Lung (tissue), 12 donors: ENCODE measurements around the gene TFAP2A. TPM values are rescaled to one million over a fixed set of nuclear protein-coding genes. Genes with fewer than 3 reads are reported as not detected.

Experiments
- ATAC-seq: fragments of 200-7000 bp; cut with Tn5 transposase; one replicate; pipeline ENCODE4 v1.9.1; 2020; ENCODE audit warnings: moderate number of reproducible peaks; ENCODE audit not compliant: insufficient read depth, low FRiP score
- DNase-seq, 3 donors: peaks; one replicate each; pipeline ENCODE4 v3.0.0-alpha.2; 2013 to 2017
- H3K27ac ChIP-seq, 2 donors: one replicate each; pipeline ENCODE4 v1.5.1; 2013; ENCODE audit warnings: mild to moderate bottlenecking in 2 of 2, moderate library complexity in 2 of 2, control low read depth in 1 of 2, inconsistent platforms in 1 of 2, low read depth in 1 of 2, low read length in 1 of 2
- H3K27me3 ChIP-seq, 3 donors: one replicate each; pipeline ENCODE4 v1.5.1; 2013; ENCODE audit warnings: low read length in 2 of 3; ENCODE audit not compliant: control insufficient read depth in 3 of 3, insufficient read depth in 3 of 3
- H3K36me3 ChIP-seq, 4 donors: one replicate each; pipeline ENCODE4 v1.5.1; 2013; ENCODE audit warnings: low read length in 4 of 4, mild to moderate bottlenecking in 1 of 4, moderate library complexity in 1 of 4; ENCODE audit not compliant: control insufficient read depth in 4 of 4, insufficient read depth in 4 of 4
- H3K4me1 ChIP-seq, 5 donors: one replicate each; pipeline ENCODE4 v1.5.1; 2013; ENCODE audit warnings: low read length in 5 of 5, mild to moderate bottlenecking in 2 of 5, moderate library complexity in 1 of 5; ENCODE audit not compliant: control insufficient read depth in 5 of 5, insufficient read depth in 5 of 5
- H3K4me3 ChIP-seq: one replicate; pipeline ENCODE4 v1.5.1; 2013; ENCODE audit warnings: mild to moderate bottlenecking, control low read depth, moderate library complexity
- H3K9ac ChIP-seq, 2 donors: one replicate each; pipeline ENCODE4 v1.5.1; 2013; ENCODE audit warnings: low read length in 2 of 2, control low read depth in 1 of 2; ENCODE audit not compliant: insufficient read depth in 1 of 2
- H3K9me3 ChIP-seq, 4 donors: one replicate each; pipeline ENCODE4 v1.5.1; 2013; ENCODE audit warnings: low read length in 3 of 4, mild to moderate bottlenecking in 1 of 4, moderate library complexity in 1 of 4; ENCODE audit not compliant: control insufficient read depth in 4 of 4, insufficient read depth in 3 of 4
- WGBS, 2 donors: extraction: QIAGEN DNeasy Blood & Tissue Kit; methylation state at CpG; one replicate each; pipeline ENCODE4 v1.1.7; 2013; 5-methylcytosine and 5-hydroxymethylcytosine counted together
- polyA plus RNA-seq, 2 donors: library from polyadenylated mRNA; stranded (reverse); fragments of 200-250 nt; gene quantifications; one replicate each; pipeline ENCODE4 v1.2.1, GENCODE V29; 2013
- total RNA-seq, 2 donors: library from RNA; depleted of rRNA in 1 of 2; stranded (reverse); fragments of >200 nt in 1 of 2; gene quantifications; one replicate each; pipeline ENCODE4 v1.2.1, GENCODE V29; 2014 to 2021
- TF ChIP-seq, protein P1 (sequence below): IDR thresholded peaks from 2 replicates; pipeline ENCODE4 v1.5.1; 2012; ENCODE audit warnings: mild to moderate bottlenecking; ENCODE audit errors: control extremely low read depth, extremely low read depth
- donor health status: control.
- donor health status: control.
- donor health status: Bipolar disorder and iron deficiency.
- donor health status: healthy.
- donor health status: DM: yes; HTN: yes; CAD: no.

The TFAP2A gene
- total and polyA plus RNA-seq, 4 donors = 0.14 to 2.7 (median 0.64) TPM

DNA sequence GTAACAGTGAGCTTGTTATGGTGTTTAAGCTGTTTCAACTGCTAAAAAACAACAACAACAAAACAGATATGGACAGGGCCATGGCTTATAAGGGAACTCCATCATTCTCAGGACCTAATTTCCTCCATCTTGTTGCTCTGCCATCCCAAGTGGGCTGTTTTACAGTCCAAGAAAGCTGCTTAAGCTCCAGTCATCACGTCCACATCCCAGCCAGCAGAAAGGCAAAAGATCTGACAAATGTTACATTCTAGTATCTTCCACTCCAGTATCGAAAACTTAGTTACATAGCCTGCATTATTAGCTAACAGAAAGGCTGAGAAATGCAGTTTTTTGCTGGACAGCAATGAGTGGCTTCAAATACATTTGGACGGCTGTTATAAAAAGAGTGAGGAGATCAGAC is 23.0 kb upstream of the TFAP2A start:
- TF ChIP-seq, protein P1, sequence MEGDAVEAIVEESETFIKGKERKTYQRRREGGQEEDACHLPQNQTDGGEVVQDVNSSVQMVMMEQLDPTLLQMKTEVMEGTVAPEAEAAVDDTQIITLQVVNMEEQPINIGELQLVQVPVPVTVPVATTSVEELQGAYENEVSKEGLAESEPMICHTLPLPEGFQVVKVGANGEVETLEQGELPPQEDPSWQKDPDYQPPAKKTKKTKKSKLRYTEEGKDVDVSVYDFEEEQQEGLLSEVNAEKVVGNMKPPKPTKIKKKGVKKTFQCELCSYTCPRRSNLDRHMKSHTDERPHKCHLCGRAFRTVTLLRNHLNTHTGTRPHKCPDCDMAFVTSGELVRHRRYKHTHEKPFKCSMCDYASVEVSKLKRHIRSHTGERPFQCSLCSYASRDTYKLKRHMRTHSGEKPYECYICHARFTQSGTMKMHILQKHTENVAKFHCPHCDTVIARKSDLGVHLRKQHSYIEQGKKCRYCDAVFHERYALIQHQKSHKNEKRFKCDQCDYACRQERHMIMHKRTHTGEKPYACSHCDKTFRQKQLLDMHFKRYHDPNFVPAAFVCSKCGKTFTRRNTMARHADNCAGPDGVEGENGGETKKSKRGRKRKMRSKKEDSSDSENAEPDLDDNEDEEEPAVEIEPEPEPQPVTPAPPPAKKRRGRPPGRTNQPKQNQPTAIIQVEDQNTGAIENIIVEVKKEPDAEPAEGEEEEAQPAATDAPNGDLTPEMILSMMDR = no peak
- no peak for ATAC-seq
- H3K9me3 ChIP-seq = peaks cover 0 to 2% (median 0%) of the 10 kb centered on the region in 4 donors
- 82 to 88% methylated on average over 3 of the region's 3 CpGs for WGBS, 2 donors
- H3K4me3 ChIP-seq = no peak overlapping the region
- no peaks in the 10 kb centered on the region for H3K27me3 ChIP-seq
- no peak for DNase-seq
- no peaks in the 10 kb centered on the region for H3K4me1 ChIP-seq
- H3K36me3 ChIP-seq = no peaks in the 10 kb centered on the region
- no peak overlapping the region for H3K9ac ChIP-seq
- H3K27ac ChIP-seq = no peak overlapping the region

DNA sequence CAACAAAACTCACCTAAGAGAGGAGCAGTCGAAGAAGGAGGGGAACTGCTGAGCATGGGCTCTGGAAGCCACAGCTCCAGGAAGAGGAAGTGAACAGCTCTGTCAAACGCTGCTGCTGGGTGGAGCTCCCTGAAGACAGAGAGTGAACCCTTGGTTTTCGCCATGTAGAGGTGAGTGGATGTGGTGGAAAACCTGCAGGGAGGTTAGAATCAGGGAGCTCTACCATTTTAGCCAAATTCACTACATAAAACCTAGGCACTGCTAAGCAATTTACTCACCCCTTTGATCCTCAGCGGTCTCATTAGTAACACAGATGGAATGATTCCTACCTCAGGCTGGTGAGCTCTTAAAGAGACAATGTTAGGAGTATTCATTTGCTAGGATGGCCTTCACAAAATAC is 19.4 kb upstream of the TFAP2A start:
- TF ChIP-seq, protein P1 = no peak
- no peak overlapping the region for H3K4me3 ChIP-seq
- peaks cover 0 to 7% (median 0%) of the 10 kb centered on the region in 3 donors for H3K27me3 ChIP-seq
- H3K27ac ChIP-seq = no peak overlapping the region
- H3K9me3 ChIP-seq = peaks cover 0 to 2% (median 0%) of the 10 kb centered on the region in 4 donors
- H3K36me3 ChIP-seq = no peaks in the 10 kb centered on the region
- no peak for ATAC-seq
- H3K9ac ChIP-seq = no peak overlapping the region
- DNase-seq = no peak
- no peaks in the 10 kb centered on the region for H3K4me1 ChIP-seq
- WGBS, 2 donors = 41 to 48% methylated on average over 4 of the region's 4 CpGs

DNA sequence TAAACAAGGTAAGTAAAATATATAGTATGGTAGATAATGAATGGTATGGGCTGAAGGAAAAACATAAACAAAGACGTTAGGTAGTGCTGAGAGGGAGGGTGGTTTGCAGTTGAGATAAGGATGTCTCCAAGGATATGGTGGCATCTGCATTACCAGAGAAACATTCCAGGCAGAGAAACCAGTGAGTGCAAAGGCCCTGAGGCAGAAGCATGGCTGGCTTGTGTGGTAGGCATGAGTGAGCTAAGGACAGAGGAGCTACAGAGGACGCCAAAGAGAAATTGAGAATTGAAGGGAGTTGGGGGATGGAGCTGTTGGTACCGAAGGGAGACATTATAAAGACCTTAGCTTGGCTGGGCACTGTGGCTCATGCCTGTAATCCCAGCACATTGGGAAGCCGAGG is 18.4 kb upstream of the TFAP2A start:
- DNase-seq = no peak
- no peaks in the 10 kb centered on the region for H3K4me1 ChIP-seq
- peaks cover 0 to 7% (median 4%) of the 10 kb centered on the region in 3 donors for H3K27me3 ChIP-seq
- H3K27ac ChIP-seq = no peak overlapping the region
- no peak overlapping the region for H3K9ac ChIP-seq
- WGBS, 2 donors = 82 to 87% methylated on average over 4 of the region's 4 CpGs
- no peak overlapping the region for H3K4me3 ChIP-seq
- no peaks in the 10 kb centered on the region for H3K36me3 ChIP-seq
- peaks cover 0 to 2% (median 0%) of the 10 kb centered on the region in 4 donors for H3K9me3 ChIP-seq
- TF ChIP-seq, protein P1 = no peak
- ATAC-seq = no peak
